HG02870 (cell line): ENCODE results near the gene HDAC8.

Experiments used
- ATAC-seq: cut with Tn5 transposase; IDR thresholded peaks from one replicate; pipeline ENCODE4 v1.9.1; 2021; ENCODE audit warnings: mild to moderate bottlenecking, moderate library complexity; ENCODE audit not compliant: unreplicated experiment

The HDAC8 gene

GRCh38 chrX:72299891-72300630 lies 272.6 kb downstream of the HDAC8 start:
- no peak for ATAC-seq

- peak; percentile 58 for ATAC-seq
These were observed 274.5 kb downstream of the HDAC8 start for GRCh38 chrX:72297953-72298730.

DNA sequence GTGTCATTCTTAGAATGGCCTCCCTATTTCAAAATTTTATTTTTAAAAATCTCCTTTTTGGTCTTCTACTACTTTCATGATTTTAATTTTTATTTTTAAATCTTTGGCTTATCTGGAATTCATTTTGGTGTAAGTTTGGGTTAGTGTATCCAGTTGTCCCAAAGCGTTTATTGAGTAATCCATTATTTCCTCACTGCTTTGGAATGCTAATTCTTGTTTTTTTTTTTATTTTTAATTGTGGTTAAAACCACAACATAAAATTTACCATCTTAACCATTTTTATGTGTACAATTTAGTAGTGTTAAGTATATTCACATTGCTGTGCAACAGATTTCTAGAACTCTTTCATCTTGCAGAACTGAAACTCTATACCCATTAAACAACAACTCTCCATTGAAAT lies 275.7 kb downstream of the HDAC8 start:
- ATAC-seq: no peak

DNA sequence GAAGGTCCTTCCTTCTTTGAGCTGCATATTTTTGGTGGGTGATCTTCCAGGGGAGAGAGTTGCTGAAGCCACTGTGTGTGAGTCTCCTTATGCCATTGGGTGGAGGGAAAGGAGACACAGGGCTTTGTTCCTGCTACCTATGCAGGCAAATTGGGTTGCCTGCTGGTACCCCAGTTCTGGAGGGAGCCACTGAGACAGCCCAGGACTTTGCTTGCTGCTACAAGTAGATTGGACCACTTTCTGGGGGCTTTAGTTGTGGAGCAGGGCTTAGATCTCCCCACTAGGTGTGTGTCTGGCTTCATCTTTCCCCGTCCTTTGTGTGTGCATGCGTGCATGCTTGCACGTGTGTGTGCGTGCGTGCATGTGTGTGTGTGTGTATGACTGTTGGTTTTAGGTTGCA lies 276.9 kb downstream of the HDAC8 start:
- ATAC-seq: no peak

DNA sequence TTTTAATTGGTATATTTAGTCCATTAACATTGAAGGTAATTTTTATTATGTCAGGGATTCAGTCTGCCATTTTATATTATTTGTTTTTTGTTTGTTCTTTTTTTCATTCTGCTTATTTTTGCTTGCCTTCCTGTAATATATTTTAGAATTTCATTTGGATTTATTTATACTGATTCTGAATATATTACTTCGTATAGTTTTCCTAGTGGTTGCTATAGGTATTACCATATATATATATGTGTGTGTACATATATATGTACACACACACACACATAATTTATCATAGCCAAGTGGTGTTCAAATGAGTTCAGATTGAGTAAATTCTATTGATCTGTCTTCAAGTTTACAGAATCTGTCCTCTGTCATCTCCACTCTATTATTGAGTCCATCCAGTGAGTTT lies 278.1 kb downstream of the HDAC8 start:
- ATAC-seq: no peak

DNA sequence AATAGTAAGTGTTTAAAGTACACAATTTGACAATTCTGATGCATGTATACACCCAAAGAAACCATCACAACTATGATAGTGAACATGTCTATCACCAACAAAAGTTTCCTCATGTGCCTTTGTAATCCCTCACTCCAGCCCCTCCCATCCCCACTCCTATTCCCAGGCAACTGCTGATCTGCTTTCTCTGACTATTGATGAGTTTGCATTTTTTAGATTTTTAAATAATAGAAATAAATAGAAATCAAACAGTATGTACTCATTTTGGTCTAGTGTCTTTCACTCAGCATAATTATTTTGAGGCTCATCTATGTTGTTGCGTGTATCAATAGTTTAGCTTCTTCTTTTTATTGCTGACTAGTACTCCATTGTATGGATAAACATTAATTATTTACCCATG lies 290.3 kb downstream of the HDAC8 start:
- no peak for ATAC-seq

GRCh38 chrX:72280321-72280845 lies 292.3 kb downstream of the HDAC8 start:
- no peak for ATAC-seq
